Hindlimb muscle (tissue), 1 donor: ENCODE data around the gene USF1. TPM values are rescaled to one million over a fixed set of nuclear protein-coding genes. Genes with fewer than 3 reads are reported as not detected.
A peak's percentile ranks its signal among the peaks of the same experiment; 100 is the strongest.
"Not testable (repeated sequence)": the region's sequence is repeated elsewhere in the genome, so short reads cannot be mapped to it uniquely, and the experiment has no call there.

Source experiments
- DNase-seq: peaks from one replicate; pipeline ENCODE4 v3.0.0-alpha.2; 2013
- polyA plus RNA-seq: library from polyadenylated mRNA; unstranded; fragments of 120-200 nt; gene quantifications from one replicate; pipeline ENCODE4 v1.2.1, GENCODE V29; 2013; ENCODE audit not compliant: insufficient read length

Gene USF1
- polyA plus RNA-seq, 1 donor = 34.8 TPM

DNA sequence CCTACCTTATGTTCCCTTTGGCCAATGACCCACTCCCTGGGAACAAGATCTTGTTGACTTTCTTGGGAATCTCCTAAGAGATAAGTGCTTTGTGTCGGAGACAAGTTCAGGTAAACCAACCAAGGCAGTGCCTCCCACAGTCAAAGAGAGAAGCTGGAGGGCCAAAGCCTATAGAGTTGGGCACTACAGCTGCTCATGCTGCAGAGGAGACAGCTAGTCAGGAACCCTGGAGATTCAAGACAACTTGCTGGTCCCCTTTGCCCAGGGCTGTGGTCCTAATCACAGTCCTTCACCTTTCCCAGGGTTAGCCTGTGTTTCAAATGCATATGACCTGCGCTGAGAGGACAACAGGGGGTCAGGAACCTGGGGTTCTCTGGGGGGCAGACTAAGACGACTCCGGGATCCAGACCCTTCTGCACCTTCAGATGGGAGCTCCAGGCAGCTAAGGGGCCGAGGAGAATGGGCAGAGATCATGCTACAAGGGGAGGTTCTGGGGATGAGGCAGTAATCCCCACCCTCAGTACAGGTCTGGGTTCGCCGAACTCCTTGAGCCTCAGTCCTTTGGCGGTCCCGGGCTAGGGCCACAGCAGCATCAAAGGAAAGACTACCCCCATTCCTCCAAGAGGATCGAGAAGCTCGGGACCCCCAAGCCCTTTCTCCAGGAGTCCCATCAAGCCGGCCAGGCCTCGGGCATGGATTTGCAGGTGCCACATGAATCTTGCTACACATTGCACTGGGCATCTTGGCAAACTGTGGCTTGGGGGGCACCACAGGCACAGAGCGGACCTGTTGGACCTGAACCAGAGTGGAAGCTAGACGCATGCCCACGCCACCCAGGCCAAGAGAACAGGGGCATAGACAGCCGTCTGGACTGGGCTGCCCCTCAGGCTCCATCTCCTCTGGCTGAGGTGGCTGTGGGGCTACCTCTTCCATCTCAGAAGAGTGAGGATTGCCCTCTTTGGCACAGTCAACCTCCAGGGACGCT, 2.0 kb upstream of the USF1 start:
- DNase-seq = no peak

DNA sequence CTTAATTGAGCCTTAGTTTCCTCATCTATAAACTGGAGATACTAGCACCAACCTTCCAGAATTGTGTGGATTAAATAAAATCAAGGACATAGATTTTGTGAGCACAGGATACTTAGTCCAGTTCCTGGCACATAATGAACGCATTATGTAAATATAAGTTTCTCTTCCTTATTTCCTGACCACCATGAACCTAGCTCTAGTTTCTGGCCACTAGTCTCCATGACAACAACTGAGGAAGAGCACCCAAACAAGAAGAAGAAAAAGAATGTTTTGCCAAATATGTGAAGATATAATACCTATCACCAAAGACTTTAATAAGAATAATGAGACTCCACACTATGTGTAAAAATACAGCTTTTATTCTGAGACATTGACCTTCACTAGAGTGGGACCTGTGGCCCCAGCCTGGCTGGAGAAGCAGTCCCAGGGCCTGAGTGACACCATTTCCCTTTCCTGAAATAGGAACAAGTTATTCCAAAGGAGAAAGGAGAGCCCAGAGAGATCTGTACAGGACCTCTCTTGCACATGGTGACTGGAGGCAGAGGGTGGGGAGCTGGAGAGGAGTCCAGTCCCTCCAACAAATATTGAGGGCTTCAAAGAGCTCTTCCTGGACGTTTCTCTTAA, 940 bp upstream of the USF1 start:
- peak; percentile 8 for DNase-seq

DNA sequence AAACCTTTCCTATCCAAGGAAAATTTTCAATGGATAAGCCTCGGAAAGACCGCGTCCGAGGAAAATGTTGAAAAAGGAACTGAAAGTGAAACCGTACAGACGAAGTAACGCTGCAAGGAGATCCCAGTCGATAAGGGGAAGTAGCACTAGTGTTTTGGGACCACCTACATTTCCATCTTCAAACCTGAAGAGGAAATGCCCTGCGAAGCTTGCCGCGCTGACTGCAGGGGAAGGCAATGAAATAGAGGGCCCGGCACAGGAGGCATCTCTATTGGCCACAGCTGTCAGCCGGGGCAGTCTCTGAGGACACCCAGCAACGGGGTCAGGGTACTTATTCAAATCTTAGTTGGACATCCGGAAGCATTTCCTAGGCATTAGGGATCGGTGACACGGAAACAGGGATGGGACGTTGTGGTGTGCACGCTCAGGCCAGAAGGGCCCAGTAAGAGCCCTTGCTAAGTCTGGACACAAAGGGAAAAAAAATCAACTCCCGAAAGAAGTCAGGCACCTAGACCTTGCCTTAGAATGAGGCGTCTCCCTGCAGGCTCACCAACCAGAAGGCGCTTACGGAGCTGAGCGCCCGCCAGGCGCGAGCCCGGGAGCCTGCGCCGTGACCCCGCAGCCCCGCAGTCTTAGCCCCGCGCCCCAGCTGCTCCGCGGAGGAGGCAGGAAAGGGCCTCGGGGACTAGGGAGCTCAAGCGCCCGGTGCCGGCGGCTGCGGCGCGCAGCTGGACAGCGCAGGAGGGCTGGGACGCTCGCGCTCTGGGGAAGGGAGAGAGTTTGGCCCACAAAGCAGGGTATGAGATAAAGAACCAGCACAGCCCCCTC, 655 bp downstream of the USF1 start:
- peak; percentile 66 for DNase-seq

DNA sequence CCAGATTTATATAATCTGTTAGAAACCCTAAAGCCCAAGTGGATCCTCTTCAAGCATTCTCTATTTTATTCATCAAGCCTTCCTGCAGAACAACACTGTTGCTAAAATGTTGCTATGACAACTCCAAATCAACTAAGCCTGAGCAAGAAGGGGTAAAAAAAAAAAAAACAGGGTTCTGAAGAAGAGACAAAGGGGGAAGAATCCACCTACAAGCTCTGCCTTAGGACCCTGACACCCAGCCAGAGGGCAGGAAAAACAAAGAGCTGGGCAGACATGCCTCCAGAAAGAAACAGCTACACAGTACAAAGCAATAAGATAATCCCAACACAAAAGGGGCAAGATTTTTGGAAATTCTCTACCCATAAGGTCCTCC, 1.3 kb downstream of the USF1 start:
- no peak for DNase-seq

DNA sequence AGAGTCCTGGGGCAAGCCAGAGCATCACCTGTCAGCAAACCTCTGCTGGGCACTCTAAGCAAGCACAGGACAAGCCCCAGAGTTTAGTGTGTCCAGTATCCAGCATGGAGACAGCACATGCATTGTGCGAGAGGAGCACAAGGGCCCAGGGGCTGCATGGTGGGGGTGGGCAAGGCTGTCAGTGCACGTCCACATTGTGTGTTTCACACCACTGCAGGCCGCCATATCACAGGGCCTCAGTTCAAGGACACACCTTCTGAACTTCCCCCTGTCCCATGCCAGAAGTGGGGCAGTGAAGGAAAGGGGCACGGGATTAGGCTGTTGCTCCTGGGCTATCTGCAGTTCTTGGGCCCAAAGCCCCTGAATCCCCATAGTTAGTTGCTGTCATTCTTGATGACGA, 6.2 kb downstream of the USF1 start:
- no peak for DNase-seq

DNA sequence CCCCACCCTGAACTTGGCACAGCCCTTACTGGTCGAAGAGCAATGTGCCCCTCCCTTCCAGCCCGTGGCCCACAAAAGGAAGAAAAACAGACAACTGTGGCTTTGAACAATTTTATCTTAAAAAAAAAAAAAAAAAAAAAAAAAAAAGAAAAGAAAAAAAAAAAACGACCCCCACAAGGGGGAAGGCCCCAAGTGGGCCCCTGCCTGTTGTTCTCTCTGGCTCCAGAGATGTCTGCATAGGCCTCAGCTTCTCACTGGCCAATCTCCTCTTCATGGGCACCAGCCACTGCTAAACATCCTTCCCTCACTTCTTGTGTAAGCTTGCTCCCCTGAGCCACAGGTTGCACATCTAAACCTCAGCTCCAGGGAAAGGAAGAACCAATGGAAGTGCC, 6.6 kb downstream of the USF1 start:
- no peak for DNase-seq

DNA sequence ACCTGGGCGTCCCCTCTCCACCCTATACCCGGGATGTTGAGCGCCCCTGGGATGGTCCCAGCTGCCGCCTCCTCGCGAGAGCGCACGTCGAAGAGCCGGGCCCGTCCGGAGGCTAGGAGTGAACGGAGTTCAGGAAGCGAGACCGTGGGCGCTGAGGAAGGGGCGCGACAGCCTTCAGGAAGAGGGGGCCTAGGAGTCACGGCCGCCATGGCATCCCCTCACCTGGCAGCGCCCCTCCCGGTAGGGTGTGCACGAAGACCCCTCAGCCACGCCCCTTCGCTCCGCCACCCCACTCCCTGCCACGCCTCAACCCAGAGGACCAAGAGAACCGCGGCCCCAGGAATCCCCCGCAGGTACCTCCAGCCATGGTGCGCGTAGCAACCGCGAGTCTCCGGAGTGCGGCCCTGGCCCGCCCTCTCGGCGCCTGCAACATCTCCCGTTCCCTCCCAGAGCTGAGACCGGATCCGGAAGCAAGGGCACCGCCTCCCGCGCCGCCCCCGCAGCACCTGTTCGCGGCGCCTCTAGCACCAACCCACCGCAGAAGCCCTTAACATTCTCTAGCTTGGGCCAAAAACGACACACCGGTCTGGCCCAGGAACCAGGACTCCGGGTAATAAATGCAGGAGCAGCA, 7.1 kb downstream of the USF1 start, which contains the start of gene TSTD1:
Gene TSTD1 (minus strand): TSS at position 442 of the 631 bp plus-strand sequence. CDS start 75 bp downstream, at position 367.
- DNase-seq = peak; percentile 46

DNA sequence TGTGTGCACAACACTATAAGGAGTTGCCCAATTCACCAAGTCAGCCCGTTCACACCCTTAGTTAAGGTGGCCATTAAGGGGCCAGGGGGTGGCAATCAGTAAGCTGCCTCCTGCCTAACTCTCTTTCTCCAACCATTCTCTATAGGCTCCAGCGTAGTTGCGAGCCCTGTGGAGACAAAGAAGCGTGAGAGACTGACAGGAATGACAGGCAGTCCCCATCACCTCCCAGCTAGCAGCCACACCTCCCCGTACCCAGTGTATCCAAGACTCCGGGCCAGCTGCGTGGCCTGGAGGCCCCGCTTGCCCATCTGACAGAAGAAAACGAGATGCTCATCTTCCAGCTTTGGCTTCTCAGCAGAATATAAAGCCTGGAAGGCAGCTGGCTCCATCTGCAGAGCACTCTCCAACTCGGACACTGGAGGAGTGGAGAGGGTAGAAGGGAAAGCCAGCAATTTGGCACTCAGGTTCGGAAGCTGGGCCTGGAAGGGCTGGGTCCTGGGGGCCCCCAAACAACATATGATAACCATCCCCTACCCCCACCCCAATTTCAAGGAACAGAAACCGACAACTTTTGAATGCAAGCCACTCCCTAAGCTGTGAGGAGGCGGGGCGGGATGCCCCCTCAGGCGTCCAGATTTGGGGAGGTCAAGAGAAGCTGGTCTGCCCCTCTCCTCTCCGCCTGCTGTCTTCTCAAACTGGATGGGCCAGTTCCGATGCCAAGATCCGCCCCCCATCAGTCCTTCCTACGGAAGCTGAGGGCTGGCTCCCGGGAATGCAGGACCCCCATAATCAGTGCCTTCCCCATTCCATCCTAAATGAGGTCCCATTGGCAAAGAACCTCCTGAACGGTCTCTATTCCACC, 7.9 kb downstream of the USF1 start:
- no peak for DNase-seq

DNA sequence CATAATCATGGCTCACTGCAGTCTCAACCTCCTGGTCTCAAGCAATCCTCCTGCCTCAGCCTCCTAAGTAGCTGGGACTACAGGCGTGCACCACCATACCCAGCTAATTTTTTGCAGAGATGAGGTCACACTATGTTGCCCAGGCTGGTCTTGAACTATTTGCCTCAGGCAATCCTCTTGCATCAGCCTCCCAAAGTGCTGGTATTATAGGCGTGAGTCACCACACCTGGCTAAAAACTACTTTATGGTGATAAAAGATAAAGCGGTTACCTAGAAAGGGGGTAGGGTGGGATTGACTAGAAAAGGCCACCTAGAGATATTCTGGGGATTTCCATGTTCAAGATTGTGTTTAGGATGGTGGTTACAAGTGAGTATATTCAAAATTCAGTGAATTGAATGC, 12.0 kb downstream of the USF1 start:
- no peak for DNase-seq

DNA sequence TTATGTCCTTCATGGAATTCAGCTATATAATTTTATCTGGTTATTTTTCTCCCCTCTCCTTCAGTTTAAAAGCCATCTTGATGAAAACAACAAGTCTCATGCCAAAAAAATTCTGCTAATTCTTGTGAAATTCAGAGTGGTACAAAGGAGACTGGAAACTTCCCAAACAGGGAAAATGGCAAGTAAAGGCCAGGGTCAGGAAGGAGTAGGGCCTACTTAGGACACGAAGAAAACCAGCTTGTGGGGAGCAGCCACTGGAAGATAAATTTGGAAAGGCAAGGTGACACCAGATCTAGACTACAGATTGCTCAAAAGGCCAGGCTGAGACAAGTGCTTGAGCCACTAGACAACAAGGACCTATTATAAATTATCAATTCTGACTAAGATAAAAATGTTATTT, 13.4 kb downstream of the USF1 start:
- DNase-seq = no peak

DNA sequence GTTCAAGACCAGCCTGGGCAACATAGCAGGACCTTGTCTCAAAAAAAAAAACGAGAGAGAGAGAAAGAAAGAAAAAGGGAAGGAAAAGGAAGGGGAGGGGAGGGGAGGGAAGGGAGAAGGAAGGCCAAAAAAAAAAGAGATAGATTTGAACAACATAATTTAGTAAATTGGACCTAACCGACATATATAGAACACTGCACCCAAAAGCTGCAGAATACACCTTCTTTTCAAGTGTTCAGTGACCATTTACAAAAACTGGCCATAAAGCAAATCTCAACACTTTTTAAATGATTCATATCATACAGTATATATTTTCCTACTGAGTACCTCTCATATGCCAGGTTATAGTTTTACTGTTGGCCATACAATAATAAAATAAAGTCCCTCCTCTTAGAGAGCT, 13.9 kb downstream of the USF1 start:
- no peak for DNase-seq

DNA sequence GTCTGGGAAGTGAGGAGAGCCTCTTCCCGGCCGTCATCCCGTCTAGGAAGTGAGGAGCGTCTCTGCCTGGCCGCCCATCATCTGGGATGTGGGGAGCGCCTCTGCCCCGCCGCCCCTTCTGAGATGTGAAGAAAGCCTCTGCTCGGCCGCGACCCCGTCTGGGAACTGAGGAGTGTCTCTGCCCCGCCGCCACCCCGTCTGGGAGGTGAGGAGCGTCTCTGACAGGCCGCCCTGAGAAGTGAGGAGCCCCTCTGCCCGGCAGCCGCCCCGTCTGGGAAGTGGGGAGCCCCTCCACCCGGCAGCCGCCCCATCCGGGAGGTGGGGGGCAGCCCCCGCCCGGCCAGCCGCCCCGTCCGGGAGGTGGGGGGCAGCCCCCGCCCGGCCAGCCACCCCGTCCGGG, 16.3 kb downstream of the USF1 start:
- DNase-seq = not testable (repeated sequence)

DNA sequence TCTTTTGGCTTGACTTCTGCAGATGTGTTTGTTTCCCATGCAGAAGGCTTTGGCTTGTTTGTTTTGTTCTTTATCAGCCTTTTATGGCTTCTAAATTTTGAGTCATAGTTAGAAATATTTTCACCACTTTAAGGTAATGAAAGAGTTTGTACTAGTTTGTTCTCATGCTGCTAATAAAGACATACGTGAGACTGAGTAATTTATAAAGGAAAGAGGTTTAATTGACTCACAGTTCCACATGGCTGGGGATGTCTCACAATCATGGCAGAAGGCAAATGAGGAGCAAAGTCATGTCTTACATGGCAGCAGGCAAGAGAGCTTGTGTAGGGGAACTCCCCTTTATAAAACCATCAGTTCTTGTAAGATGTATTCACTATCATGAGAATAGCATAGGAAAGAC, 18.8 kb downstream of the USF1 start:
- DNase-seq = not testable (repeated sequence)

DNA sequence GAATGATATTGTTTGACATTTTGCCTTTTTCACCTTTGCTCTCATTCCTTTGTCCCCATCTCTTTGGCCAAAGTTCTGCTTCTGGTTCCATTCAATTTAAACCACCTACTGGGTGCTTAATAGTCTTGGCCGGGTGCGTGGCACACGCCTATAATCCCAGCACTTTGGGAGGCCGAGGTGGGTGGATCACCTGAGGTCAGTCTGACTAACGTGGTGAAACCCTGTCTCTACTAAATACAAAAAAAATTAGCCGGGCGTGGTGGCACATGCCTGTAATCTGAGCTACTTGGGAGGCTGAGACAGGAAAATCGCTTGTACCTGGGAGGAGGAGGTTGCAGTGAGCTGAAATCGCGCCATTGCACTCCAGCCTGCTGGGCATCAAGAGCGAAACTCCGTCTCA, 23.3 kb downstream of the USF1 start:
- not testable (repeated sequence) for DNase-seq

DNA sequence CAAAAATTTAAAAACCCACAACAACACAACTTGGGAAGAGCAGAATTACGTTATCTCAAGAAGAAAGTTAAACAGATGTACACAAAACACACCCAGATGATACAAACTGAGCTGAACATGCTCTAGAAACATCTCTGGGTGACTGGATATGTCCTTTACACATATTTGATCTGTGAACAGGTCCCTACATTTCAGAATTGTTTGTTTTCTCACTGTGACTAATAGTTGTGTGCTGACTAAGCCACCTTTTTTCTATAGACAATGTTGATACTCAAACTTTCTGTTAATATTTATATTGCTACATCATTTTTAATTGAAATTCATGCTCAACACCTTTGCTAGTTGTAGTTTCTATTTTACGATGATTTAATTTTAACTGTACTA, 23.8 kb downstream of the USF1 start:
- DNase-seq = no peak

DNA sequence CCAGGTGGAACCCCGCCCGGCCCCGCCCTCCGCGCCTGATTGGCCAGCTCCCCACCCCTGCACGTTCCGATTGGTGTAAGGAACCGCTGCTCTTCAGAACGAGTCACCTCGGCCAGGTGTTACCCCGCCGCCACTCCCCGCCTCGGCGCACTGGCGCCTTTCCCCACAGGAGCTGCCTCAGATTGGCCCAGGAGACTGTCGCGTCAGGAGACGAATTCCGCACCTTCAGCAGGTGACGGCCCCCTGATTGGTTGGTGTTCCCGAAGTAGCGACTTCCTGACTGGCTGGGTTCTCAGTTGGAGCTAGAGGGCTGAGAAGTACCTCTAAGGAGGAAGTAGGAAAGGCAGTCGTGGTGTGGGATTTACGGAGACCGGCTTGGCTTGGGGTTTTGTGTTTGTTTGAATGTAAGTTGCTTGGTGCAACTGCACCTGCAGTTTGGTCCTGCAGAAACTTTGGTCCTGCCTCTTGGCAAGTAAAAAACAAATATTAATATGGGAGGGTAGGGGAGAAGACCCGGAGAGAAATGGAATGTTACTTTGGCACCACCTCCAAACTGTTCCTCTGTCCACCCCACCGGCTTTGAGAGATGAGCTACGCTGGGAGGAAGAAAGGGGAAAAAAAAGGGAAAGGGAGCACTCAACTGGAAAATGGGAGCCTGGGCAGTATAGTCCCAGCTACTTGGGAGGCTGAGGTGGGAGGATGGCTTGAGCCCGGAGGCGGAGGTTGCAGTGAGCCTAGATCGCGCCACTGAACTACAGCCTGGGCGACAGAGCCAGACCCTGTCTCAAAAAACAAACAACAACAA, 24.4 kb downstream of the USF1 start:
- no peak for DNase-seq

DNA sequence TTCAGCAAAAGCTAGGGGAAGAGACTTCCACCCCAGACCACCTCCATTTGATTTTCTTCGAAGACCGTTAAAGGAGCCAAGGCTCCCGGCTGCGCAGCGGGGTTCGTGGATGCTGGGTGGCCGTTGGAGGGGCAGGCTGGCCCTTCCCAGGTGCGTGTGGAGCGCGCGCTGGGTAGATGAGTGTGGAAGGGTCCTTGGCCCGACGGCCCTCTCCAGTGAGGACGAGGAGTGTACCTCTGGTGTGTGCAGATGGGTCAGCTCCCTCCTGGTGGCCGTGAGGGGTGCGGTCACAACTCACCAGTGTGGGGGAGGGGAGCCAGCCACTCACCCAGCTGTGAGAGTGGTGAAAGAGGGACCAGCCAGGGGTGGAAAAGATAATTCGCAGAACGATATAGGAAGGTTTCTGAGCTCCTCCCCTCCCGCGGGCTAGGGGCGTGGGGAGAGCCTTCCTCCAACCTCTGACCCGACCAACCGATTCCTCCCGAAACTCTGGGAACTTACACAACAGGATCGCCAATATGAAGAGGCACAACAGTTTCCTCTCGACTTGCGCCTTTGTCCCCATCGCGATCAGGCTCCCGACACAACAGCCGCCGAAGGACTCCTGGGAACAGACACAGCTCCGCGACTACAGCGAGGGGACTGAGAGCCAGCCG, 25.1 kb downstream of the USF1 start, which contains the start of gene F11R:
Gene F11R (minus strand): TSS at position 644 of the 656 bp plus-strand sequence. CDS start 79 bp downstream, at position 565.
- DNase-seq = no peak

DNA sequence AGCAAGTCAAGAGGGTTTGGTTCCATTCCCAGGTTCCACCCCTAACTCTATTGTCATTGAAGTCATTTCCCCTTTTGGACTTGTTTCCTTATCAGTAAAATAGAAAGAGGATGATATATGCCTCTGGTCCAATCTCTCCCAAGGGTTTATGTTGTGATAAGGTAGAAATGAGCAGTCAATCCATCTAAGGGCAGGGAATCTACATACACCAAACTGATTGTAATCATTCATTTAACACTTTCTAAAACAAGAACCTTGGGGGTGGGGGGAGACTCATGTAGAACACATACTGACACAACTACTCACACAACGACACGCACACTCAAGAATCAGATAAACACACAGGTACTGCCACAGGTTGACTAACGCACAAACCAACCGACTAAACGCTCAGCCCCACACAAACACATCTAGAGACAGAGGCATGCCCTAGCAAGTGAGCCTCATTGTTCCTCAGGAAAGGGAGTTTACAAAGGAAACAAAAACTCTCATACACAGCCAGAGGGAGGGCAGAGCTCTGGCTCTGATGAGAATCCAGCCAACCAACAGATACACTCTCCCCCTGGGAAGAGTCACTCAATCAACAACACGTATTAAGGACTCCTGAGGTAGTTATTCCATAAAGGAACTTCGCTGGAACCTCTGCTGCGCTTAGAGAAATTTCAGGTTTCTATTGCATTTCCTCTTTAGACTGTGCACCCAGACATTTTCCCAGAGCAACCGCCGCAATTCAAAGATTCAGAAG, 25.9 kb downstream of the USF1 start:
- DNase-seq = no peak

DNA sequence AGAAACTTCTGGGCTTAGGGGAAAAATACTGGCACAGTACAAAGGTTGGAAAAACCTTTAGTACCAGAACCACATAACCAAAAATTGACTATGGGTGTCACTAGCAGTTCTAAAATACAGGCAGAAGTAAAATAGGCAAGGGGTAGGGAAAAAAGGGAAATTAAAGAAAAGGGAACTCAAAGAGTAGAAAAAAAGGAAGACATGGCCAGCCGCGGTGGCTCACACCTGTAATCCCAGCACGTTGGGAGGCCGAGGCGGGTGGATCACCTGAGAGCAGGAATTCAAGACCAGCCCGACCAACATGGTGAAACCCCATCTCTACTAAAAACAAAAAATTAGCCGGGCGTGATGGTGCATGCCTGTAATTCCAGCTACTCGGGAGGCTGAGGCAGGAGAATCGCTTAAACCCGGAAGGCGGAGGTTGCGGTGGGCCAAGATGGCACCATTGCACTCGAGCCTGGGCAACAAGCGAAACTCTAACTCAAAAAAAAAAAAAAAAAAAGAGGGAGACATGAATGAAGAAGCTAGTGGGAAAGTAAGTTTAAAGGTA, 26.6 kb downstream of the USF1 start:
- not testable (repeated sequence) for DNase-seq
